CD1c-positive myeloid dendritic cell (primary cell): ENCODE data around the gene ATXN1.
"Not testable (repeated sequence)": the region's sequence is repeated elsewhere in the genome, so short reads cannot be mapped to it uniquely, and the experiment has no call there.

Experiments used
- DNase-seq: peaks from one replicate; pipeline ENCODE4 v3.0.0-alpha.2; 2016; ENCODE audit errors: extremely low spot score

Gene ATXN1

GRCh38 chr6:16473908-16474771 is 287.1 kb downstream of the ATXN1 start:
- no peak for DNase-seq

- DNase-seq = no peak
These were observed 287.9 kb downstream of the ATXN1 start for GRCh38 chr6:16473184-16473907.

- no peak for DNase-seq
These were observed 288.8 kb downstream of the ATXN1 start for GRCh38 chr6:16472349-16473069.

- no peak for DNase-seq
These were observed 289.4 kb downstream of the ATXN1 start for GRCh38 chr6:16471910-16472297.

GRCh38 chr6:16471222-16471909 is 289.9 kb downstream of the ATXN1 start:
- no peak for DNase-seq

GRCh38 chr6:16470502-16471221 is 290.6 kb downstream of the ATXN1 start:
- no peak for DNase-seq

- DNase-seq = no peak
These were observed 292.2 kb downstream of the ATXN1 start for GRCh38 chr6:16468991-16469615.

GRCh38 chr6:16466800-16467553 is 294.3 kb downstream of the ATXN1 start:
- DNase-seq = no peak

GRCh38 chr6:16464045-16464444 is 297.2 kb downstream of the ATXN1 start:
- DNase-seq = no peak

GRCh38 chr6:16463246-16463645 is 298.0 kb downstream of the ATXN1 start:
- DNase-seq = not testable (repeated sequence)

GRCh38 chr6:16461491-16461890 is 299.8 kb downstream of the ATXN1 start:
- no peak for DNase-seq

GRCh38 chr6:16459472-16459871 is 301.8 kb downstream of the ATXN1 start:
- not testable (repeated sequence) for DNase-seq

- DNase-seq = no peak
These were observed 308.9 kb downstream of the ATXN1 start for GRCh38 chr6:16452348-16452747.

- DNase-seq = no peak
These were observed 310.4 kb downstream of the ATXN1 start for GRCh38 chr6:16450821-16451220.

GRCh38 chr6:16450285-16450684 is 311.0 kb downstream of the ATXN1 start:
- DNase-seq = no peak

- DNase-seq = no peak
These were observed 315.0 kb downstream of the ATXN1 start for GRCh38 chr6:16446273-16446672.

GRCh38 chr6:16442031-16442430 is 319.2 kb downstream of the ATXN1 start:
- DNase-seq = no peak

- no peak for DNase-seq
These were observed 320.0 kb downstream of the ATXN1 start for GRCh38 chr6:16441262-16441661.

GRCh38 chr6:16440636-16441212 is 320.5 kb downstream of the ATXN1 start:
- no peak for DNase-seq
